GM12873 (cell line): ENCODE measurements around the gene CHN1.

ENCODE experiments used
- TF ChIP-seq, protein P1 (sequence below): IDR thresholded peaks from 2 replicates; pipeline ENCODE4 v1.5.1; 2012; ENCODE audit warnings: low read depth, mild to moderate bottlenecking, moderate library complexity, low read length, control low read depth; ENCODE audit not compliant: insufficient read depth; ENCODE audit errors: missing control alignments

CHN1 gene

GRCh38 chr2:174807931-174808330 lies 197.2 kb downstream of the CHN1 start:
- TF ChIP-seq, protein P1, sequence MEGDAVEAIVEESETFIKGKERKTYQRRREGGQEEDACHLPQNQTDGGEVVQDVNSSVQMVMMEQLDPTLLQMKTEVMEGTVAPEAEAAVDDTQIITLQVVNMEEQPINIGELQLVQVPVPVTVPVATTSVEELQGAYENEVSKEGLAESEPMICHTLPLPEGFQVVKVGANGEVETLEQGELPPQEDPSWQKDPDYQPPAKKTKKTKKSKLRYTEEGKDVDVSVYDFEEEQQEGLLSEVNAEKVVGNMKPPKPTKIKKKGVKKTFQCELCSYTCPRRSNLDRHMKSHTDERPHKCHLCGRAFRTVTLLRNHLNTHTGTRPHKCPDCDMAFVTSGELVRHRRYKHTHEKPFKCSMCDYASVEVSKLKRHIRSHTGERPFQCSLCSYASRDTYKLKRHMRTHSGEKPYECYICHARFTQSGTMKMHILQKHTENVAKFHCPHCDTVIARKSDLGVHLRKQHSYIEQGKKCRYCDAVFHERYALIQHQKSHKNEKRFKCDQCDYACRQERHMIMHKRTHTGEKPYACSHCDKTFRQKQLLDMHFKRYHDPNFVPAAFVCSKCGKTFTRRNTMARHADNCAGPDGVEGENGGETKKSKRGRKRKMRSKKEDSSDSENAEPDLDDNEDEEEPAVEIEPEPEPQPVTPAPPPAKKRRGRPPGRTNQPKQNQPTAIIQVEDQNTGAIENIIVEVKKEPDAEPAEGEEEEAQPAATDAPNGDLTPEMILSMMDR = no peak

- TF ChIP-seq, protein P1 = no peak
Observed at GRCh38 chr2:174805803-174806202, 199.4 kb downstream of the CHN1 start.

DNA sequence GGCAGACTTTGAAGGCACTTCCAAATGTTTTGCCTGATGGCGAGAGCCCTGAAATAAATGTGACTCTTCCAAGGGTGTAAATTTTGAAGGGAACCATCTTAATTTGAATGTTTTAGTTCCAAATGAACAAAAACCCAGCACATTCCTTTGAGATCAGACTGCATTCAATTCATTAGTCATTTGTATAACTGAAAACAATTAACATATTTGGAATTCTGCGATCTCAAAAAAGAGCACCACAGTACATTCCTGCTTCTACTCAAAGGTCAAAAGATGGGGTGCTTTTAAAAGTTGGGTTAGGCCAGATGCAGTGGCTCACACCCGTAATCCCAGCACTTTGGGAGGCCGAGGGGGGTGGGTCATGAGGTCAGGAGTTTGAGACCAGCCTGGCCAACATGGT lies 202.7 kb downstream of the CHN1 start:
- TF ChIP-seq, protein P1 = no peak

DNA sequence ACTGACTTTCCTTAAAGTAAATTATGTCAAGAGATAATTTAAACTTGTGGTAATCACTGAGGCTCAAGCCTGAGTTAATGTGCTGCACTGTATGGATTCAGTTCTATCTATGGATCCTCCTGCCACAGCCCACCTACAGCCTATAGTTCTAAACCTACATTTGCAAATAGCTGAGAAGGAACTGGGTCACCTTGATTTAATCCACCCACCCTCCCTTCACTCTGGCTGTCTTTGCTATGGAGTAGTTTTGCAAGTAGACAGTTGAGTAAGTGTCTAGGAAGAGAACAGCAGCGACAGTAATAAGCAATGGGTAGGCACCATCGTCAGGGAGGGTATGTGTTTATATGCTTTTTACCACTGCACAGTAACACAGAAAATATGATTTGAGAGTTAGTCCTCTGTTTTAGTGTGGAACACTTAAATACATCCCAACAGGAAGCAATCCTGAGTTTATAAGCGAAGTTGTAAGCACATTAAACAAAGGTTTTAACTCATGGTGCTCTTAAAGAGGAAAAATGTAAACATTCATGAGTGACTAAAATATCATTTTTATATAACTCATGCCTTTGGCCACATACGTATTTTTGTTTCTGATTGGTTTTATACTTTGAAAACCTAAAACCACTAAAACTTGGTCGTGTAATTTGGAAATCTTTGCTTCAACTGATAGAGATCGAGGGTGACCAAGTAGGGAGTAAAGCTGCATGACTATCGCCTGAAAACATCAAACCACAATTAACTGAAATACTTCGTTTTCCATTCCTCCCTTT lies 204.6 kb downstream of the CHN1 start:
- TF ChIP-seq, protein P1 = no peak

GRCh38 chr2:174798801-174799200 lies 206.4 kb downstream of the CHN1 start:
- TF ChIP-seq, protein P1 = no peak

GRCh38 chr2:174797781-174798276 lies 207.4 kb downstream of the CHN1 start:
- TF ChIP-seq, protein P1 = no peak

GRCh38 chr2:174796319-174796771 lies 208.8 kb downstream of the CHN1 start:
- TF ChIP-seq, protein P1 = no peak
